Measurements from ENCODE around the gene SGIP1. TPM values are rescaled to one million over a fixed set of nuclear protein-coding genes. Genes with fewer than 3 reads are reported as not detected.

Gene SGIP1
- total and polyA plus RNA-seq, 2 of the 4 experiments (the other 2 are of a cell fraction): 27.1 to 42.7 TPM

DNA sequence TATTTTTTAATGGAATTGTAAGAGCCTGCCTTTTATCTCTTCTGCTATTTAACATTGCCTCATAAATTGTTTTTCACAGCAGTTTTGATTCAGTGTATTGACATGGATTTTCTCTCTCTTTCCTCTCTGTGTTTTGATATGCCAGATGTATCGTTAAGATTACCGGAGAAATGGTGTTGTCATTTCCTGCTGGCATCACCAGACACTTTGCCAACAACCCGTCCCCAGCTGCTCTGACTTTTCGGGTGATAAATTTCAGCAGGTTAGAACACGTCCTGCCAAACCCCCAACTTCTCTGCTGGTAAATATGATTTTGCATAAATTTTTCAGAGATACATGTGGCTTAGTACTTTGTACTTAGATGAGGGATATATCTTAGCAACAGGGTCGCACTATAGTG is 195.2 kb downstream of the SGIP1 start:
- Histone ChIP-seq H3K14ac (replicated peaks; ENCODE audit: low read depth, low read length) (no peak overlapping the region), H2BK15ac (ENCODE audit: low read depth, low read length) (no peak overlapping the region), H2BK120ac (ENCODE audit: low read depth, low read length) (no peak overlapping the region), H3K27me3 (ENCODE audit: control insufficient read depth, insufficient read depth, low read length) (no peaks in the 10 kb centered on the region), H3K9me1 (ENCODE audit: insufficient read depth, low read length) (peaks cover 8% of the 10 kb centered on the region; the same call in 1 of the 2 replicates), H3K36me3 (ENCODE audit: control insufficient read depth, insufficient read depth, low read length) (peaks cover 21% of the 10 kb centered on the region), H3K56ac (ENCODE audit: extremely low read depth, insufficient read depth, low read length) (no peak overlapping the region), H3K79me1 (ENCODE audit: low read depth in 1 of 2, low read length in 2 of 2) (peaks cover 0 to 5% of the 10 kb centered on the region in 2 experiments; a peak in 2 of 4 replicates), H4K5ac (ENCODE audit: low read depth, low read length) (no peak overlapping the region), H2AK5ac (ENCODE audit: low read depth, low read length) (no peak overlapping the region), H3K27ac (ENCODE audit: insufficient read depth, low read length) (no peak overlapping the region), H3K4ac (ENCODE audit: low read depth, low read length) (no peak overlapping the region), H2AFZ (replicated peaks; ENCODE audit: low read length, poor library complexity) (no peak overlapping the region), H2BK20ac (ENCODE audit: low read depth, low read length) (no peak overlapping the region), H4K8ac (ENCODE audit: low read depth in 2 of 2, low read length in 2 of 2) (no peak overlapping the region), H3K4me3 (ENCODE audit: insufficient read depth, low read depth, low read length) (no peak overlapping the region), H3K18ac (ENCODE audit: low read depth, low read length) (no peak overlapping the region), H3K4me1 (ENCODE audit: control insufficient read depth, insufficient read depth, low read length) (peaks cover 3% of the 10 kb centered on the region), H3K9ac (ENCODE audit: low read depth, low read length) (no peak overlapping the region), H3K9me3 (ENCODE audit: control insufficient read depth, insufficient read depth, low read length) (no peaks in the 10 kb centered on the region), H4K91ac (ENCODE audit: insufficient read depth, low read depth, low read length) (no peak overlapping the region), H2BK5ac (ENCODE audit: low read depth, low read length, poor library complexity, severe bottlenecking) (no peak overlapping the region), H2AK9ac (replicated peaks; ENCODE audit: low read depth, low read length, poor library complexity) (no peak overlapping the region), H3K23ac (ENCODE audit: low read depth, low read length) (no peak overlapping the region), H4K20me1 (ENCODE audit: insufficient read depth, low read length) (peaks cover 9% of the 10 kb centered on the region), H3K4me2 (ENCODE audit: low read depth, low read length) (no peak overlapping the region)
- intact Hi-C loops (cut with micrococcal nuclease): loop anchor here (10.0 kb wide), 2 partner anchors 474 to 774 kb away; no protein-coding TSS in a partner anchor
- no TSS peak for BruUV-seq (replicated peaks)
- in situ Hi-C loops (cut with MboI; ENCODE audit: low sequenced_read_pairs): loop anchor here (25.0 kb wide), 1 partner anchor 467 kb away; no protein-coding TSS in a partner anchor
- dilution Hi-C loops (cut with HindIII; ENCODE audit: low sequenced_read_pairs, unreplicated experiment): no loop called here
- ChIA-PET CTCF (no interaction called here), POLR2A (ENCODE audit: unreplicated experiment) (no interaction called here)
- TF ChIP-seq RAD21 (IDR thresholded peaks at IDR 0.05; ENCODE audit: low read length): no peak
- TF ChIP-seq CEBPB (IDR thresholded peaks at IDR 0.05; ENCODE audit: low read depth, low read length): no peak
- TF ChIP-seq, protein P1, sequence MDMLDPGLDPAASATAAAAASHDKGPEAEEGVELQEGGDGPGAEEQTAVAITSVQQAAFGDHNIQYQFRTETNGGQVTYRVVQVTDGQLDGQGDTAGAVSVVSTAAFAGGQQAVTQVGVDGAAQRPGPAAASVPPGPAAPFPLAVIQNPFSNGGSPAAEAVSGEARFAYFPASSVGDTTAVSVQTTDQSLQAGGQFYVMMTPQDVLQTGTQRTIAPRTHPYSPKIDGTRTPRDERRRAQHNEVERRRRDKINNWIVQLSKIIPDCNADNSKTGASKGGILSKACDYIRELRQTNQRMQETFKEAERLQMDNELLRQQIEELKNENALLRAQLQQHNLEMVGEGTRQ (IDR thresholded peaks at IDR 0.05; ENCODE audit: low read depth, low read length): no peak
- no peak for TF ChIP-seq NFE2L2 (IDR thresholded peaks at IDR 0.05; ENCODE audit: low read depth, low read length)
- TF ChIP-seq MAZ (IDR thresholded peaks at IDR 0.05; ENCODE audit: borderline replicate concordance, low read depth, low read length): no peak
- TF ChIP-seq MAFK (IDR thresholded peaks at IDR 0.05; ENCODE audit: low read depth, low read length): no peak
- TF ChIP-seq MXI1 (IDR thresholded peaks at IDR 0.05; ENCODE audit: borderline replicate concordance, low read depth, low read length): no peak
- TF ChIP-seq, protein P2, sequence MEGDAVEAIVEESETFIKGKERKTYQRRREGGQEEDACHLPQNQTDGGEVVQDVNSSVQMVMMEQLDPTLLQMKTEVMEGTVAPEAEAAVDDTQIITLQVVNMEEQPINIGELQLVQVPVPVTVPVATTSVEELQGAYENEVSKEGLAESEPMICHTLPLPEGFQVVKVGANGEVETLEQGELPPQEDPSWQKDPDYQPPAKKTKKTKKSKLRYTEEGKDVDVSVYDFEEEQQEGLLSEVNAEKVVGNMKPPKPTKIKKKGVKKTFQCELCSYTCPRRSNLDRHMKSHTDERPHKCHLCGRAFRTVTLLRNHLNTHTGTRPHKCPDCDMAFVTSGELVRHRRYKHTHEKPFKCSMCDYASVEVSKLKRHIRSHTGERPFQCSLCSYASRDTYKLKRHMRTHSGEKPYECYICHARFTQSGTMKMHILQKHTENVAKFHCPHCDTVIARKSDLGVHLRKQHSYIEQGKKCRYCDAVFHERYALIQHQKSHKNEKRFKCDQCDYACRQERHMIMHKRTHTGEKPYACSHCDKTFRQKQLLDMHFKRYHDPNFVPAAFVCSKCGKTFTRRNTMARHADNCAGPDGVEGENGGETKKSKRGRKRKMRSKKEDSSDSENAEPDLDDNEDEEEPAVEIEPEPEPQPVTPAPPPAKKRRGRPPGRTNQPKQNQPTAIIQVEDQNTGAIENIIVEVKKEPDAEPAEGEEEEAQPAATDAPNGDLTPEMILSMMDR (conservative IDR thresholded peaks at IDR 0.05; ENCODE audit: low read depth, low read length): no peak
- TF ChIP-seq RCOR1 (IDR thresholded peaks at IDR 0.05; ENCODE audit: insufficient replicate concordance, low read length): no peak
- no peak for TF ChIP-seq POLR2A (IDR thresholded peaks at IDR 0.05; ENCODE audit: low read depth, low read length)
- TF ChIP-seq CHD1 (IDR thresholded peaks at IDR 0.05; ENCODE audit: low read depth, low read length): no peak
- no peak for TF ChIP-seq SMC3 (IDR thresholded peaks at IDR 0.05; ENCODE audit: low read depth, low read length)
- no peak for TF ChIP-seq FOS (IDR thresholded peaks at IDR 0.05; ENCODE audit: low read depth, low read length)
- TF ChIP-seq, protein P3, sequence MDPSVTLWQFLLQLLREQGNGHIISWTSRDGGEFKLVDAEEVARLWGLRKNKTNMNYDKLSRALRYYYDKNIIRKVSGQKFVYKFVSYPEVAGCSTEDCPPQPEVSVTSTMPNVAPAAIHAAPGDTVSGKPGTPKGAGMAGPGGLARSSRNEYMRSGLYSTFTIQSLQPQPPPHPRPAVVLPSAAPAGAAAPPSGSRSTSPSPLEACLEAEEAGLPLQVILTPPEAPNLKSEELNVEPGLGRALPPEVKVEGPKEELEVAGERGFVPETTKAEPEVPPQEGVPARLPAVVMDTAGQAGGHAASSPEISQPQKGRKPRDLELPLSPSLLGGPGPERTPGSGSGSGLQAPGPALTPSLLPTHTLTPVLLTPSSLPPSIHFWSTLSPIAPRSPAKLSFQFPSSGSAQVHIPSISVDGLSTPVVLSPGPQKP (IDR thresholded peaks at IDR 0.05; ENCODE audit: borderline replicate concordance, low read depth, low read length): no peak
- TF ChIP-seq RFX5 (IDR thresholded peaks at IDR 0.05; ENCODE audit: low read depth, low read length): no peak
- no peak for TF ChIP-seq BHLHE40 (IDR thresholded peaks at IDR 0.05; ENCODE audit: low read depth, low read length)
- ATAC-seq (ENCODE audit: low read depth) (no peak), DNase-seq (no peak)
- no CpG with 5 or more reads among the region's 6 CpGs for WGBS, 2 experiments (ENCODE audit: extremely low coverage in 2 of 2, insufficient read length in 1 of 2)

Measured in IMR-90 (cell line).